ENCODE results near the gene TEX13D.

The TEX13D gene

DNA sequence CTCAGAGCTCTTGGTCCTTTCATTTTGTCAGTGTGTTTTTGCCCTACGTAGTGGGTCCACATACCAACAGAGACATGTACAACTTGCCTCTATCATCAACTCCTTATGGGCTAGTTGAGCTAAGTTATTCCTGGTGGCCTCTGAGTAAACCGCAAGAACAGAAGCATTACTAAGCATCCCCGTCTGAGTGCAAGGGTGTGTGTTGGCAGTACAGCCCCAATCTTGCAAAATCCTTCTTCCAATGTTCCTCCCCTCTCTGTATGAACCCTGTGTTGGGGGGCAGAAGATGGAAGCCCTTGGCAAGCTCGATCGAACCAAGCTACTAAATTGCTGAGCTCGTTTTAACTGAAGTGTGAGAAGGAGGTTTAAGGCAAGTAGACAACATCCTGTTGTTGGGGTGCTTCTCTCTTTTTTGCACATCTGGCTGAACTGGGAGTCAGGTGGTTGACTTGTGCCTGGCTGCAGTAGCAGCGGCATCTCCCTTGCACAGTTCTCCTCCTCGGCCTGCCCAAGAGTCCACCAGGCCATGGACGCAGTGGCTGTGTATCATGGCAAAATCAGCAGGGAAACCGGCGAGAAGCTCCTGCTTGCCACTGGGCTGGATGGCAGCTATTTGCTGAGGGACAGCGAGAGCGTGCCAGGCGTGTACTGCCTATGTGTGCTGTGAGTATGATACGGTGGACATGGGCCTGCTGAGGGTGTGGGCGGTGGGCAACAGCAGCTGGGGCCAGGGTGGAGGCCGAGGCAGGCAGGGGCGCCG is 13.8 kb downstream of the TEX13D start, which contains the start of gene SH2D1A:
Gene SH2D1A, plus strand, starts transcription at position 447 of the 760 bp plus-strand sequence. Its CDS starts 80 bp downstream, at position 527.
- H3K4me3 ChIP-seq = no peak within 1 kb of the TSS
- no peaks in the 10 kb centered on the region for H3K4me1 ChIP-seq
- H3K36me3 ChIP-seq = no peaks in the 10 kb centered on the region
- no peaks in the 10 kb centered on the region for H3K9me3 ChIP-seq
- no peaks in the 10 kb centered on the region for H3K27me3 ChIP-seq
- no peak for TF ChIP-seq CTCF (IDR thresholded peaks at IDR 0.05)
- intact Hi-C loops (cut with DNase I; ENCODE audit: low total_unique reads) = no loop called here
- DNase-seq = no peak
- no peak within 1 kb of the TSS for H3K27ac ChIP-seq

DNA sequence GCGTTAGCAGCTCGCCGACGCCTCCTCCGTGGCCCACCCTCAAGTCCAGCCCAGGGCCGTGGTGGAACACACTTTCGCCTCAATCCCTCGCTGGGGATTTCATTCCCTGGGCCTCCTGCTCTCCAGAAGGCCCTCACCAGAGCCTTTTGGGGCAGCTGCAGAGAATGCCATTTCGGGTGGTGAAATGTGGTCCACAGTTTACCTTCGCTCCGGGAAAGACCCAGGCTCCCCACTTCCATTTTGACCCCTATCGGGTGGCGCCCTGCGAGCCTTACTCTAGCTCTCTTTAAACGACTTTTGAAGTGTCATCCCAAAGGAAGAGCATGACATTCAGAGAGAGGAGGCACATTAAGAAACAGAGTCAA is 14.4 kb downstream of the TEX13D start:
- no peaks in the 10 kb centered on the region for H3K36me3 ChIP-seq
- H3K27me3 ChIP-seq = no peaks in the 10 kb centered on the region
- no peak for TF ChIP-seq CTCF (IDR thresholded peaks at IDR 0.05)
- intact Hi-C loops (cut with DNase I; ENCODE audit: low total_unique reads) = no loop called here
- no peak overlapping the region for H3K27ac ChIP-seq
- no peak for DNase-seq
- no peaks in the 10 kb centered on the region for H3K9me3 ChIP-seq
- H3K4me1 ChIP-seq = no peaks in the 10 kb centered on the region
- no peak overlapping the region for H3K4me3 ChIP-seq

DNA sequence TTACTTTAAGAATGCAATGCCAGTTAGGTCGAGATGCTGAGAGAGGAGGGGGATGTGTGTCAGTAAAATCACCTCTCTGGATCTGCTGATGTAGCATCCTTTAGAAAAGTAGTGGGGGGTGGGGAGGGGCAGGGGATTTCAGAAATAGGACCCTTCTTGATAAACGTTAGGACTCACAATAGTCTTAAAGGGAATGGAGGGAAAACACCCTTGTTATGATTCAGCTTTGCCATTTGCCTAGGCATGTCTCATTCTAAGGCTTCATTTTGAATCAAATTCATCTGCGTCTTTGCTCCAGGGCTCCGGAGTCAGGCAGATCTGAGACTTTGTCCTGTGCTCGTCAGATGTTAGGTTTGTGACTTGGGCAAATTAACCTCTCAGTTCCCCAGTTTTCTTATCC is 14.8 kb downstream of the TEX13D start:
- no peaks in the 10 kb centered on the region for H3K36me3 ChIP-seq
- no peaks in the 10 kb centered on the region for H3K9me3 ChIP-seq
- no peak overlapping the region for H3K27ac ChIP-seq
- intact Hi-C loops (cut with DNase I; ENCODE audit: low total_unique reads) = no loop called here
- no peaks in the 10 kb centered on the region for H3K27me3 ChIP-seq
- no peak for TF ChIP-seq CTCF (IDR thresholded peaks at IDR 0.05)
- no peak for DNase-seq
- H3K4me1 ChIP-seq = no peaks in the 10 kb centered on the region
- no peak overlapping the region for H3K4me3 ChIP-seq

GRCh38 chrX:124348182-124348581 is 15.7 kb downstream of the TEX13D start:
- no peak for DNase-seq
- no peaks in the 10 kb centered on the region for H3K4me1 ChIP-seq
- H3K36me3 ChIP-seq = no peaks in the 10 kb centered on the region
- no peaks in the 10 kb centered on the region for H3K9me3 ChIP-seq
- H3K27ac ChIP-seq = no peak overlapping the region
- intact Hi-C loops (cut with DNase I; ENCODE audit: low total_unique reads) = no loop called here
- H3K4me3 ChIP-seq = no peak overlapping the region
- TF ChIP-seq CTCF (IDR thresholded peaks at IDR 0.05) = no peak
- H3K27me3 ChIP-seq = no peaks in the 10 kb centered on the region

- H3K27ac ChIP-seq = no peak overlapping the region
Measured at GRCh38 chrX:124348885-124349453, 16.5 kb downstream of the TEX13D start.

More at GRCh38 chrX:124348885-124349453, 16.5 kb downstream of the TEX13D start:
- no peaks in the 10 kb centered on the region for H3K36me3 ChIP-seq
- H3K9me3 ChIP-seq = no peaks in the 10 kb centered on the region
- no peak for DNase-seq
- intact Hi-C loops (cut with DNase I; ENCODE audit: low total_unique reads) = no loop called here
- no peaks in the 10 kb centered on the region for H3K4me1 ChIP-seq
- no peak for TF ChIP-seq CTCF (IDR thresholded peaks at IDR 0.05)
- H3K4me3 ChIP-seq = no peak overlapping the region
- H3K27me3 ChIP-seq = no peaks in the 10 kb centered on the region
